T-helper 1 cell (primary cell): ENCODE results near the gene UPK3A.
"Not testable (repeated sequence)": the region's sequence is repeated elsewhere in the genome, so short reads cannot be mapped to it uniquely, and the experiment has no call there.

Source experiments
- DNase-seq, 5 donors: peaks; one replicate each; pipeline ENCODE4 v3.0.0-alpha.2; 2012 to 2020

Gene UPK3A

DNA sequence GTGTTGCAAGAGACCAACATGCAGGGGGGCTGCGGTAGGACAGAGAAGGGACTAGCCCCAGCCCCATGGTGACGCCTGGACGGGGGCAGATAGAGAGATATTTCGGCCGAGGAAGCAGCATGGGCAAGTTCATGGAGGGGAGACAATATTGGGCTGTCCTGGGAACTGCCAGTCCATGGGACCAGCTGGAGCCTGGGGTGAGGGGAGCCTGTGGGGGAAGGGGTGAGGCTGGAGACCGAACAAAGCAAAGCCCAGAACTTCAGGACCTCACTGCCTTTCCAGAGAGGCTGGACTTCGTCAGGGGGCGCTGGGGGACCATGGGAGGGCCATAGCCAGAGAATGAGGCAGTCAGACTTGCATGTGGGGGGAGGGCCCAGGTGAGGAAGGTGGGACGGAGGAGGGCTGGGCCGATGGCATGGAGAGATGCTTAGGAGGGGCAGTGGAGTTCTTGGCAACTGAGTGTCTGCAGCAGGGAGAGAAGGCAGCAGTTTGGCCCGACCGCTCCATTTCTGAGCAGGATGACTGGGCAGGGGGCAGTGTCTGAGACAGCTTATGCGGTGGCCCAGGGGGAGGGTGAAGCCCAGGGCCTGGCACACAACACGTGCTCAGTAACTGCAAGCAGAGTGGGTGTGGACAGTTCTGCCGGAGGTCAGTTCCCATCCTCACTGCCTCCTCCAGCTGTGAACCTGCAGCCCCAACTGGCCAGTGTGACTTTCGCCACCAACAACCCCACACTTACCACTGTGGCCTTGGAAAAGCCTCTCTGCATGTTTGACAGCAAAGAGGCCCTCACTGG lies 712 bp downstream of the UPK3A start:
- DNase-seq = no peak

DNA sequence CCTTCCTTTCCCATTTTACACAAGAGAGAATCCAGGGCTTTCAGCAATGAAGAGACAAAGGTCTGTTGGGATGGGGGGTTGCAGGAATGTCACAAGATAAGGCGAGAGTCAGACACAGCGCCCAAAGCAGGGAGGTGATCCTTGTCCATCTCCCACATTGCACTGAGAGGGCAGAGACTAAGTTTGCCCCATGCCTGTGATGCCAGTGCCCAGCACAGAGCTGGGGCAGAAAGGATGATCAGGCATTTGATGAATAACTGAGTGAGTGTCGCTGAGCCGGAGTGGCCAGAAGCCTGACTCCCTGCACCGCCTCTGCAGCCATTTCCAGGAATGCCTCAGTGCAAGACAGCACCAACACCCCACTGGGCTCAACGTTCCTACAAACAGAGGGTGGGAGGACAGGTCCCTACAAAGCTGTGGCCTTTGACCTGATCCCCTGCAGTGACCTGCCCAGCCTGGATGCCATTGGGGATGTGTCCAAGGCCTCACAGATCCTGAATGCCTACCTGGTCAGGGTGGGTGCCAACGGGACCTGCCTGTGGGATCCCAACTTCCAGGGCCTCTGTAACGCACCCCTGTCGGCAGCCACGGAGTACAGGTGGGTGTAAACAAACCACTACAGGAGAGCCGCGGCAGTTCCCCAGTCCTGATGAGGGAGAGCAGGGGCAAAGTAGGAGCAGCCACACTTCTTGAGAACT lies 2.3 kb downstream of the UPK3A start:
- DNase-seq = no peak

DNA sequence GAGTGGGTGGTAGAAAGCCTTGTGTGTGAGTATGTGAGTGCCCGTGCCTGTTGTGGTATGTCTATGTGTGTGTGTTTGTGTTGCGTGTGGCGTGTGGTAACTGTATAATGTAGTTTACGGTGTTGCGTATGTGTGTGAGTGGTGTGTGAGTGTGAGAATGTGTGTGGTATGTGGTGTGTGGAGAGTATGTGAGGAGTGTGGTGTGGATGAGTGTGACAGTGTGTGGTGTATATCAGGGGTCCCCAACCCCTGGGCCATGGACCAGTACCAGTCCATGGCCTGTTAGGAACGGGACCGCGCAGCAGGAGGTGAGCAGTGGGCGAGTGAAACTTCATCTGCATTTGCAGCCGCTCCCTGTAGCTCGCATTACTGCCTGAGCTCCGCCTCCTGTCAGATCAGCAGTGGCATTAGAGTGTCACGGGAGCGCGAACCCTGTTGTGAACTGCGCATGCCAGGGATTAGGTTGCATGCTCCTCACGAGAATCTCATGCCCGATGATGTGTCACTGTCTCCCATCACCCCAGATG lies 5.7 kb downstream of the UPK3A start:
- no peak for DNase-seq

DNA sequence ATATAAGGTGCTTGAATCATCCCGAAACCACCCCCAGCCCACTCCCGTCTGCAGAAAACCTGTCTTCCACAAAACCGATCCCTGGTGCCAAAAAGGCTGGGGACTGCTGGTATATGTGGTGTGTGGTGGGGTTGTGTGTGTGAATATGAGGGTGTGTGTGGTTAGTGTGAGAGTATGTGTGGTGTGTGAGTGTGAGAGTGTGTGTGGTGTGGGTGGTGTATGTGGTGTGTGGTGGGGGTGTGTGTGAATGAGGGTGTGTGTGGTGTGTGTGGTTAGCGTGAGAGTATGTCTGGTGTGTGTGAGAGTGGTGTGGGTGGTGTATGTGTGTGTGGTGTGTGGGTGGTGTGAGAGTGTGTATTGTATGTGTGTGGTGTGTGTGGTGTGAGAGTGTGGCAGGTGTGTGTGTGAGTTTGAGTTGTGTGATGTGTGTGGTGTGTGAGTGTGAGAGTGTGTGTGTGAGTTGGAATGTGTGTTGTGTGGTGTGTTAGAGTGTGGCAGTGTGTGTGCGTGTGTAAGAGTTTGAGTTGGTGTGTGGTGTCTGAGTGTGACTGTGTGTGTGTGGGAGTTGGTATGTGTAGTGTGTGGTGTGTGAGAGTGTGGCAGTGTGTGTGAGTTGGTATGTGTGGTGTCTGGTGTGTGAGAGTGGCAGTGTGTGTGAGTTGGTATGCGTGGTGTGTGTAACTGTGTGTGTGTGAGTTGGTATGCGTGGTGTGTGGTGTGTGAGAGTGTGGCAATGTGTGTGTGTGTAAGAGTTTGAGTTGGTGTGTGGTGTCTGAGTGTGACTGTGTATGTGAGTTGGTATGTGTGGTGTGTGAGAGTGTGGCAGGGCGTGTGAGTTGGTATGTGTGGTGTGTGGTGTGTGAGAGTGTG lies 6.5 kb downstream of the UPK3A start:
- DNase-seq = no peak

DNA sequence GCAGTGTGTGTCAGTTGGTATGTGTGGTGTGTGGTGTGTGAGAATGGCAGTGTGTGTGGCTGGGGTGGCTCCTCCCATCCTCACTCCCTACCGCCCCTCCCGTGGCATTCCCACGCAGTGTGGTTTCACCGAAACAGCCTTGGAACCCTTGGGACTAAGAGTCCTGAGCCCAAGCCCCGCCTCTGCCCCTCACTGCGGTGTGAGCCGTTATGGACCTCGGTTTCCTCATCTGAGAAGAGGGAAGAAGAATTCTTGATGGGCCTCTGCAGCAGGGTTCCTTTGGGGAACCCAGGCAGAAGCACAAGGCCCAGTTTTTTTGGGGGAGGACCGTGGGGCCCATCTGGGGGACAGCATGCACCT lies 7.2 kb downstream of the UPK3A start:
- no peak for DNase-seq

DNA sequence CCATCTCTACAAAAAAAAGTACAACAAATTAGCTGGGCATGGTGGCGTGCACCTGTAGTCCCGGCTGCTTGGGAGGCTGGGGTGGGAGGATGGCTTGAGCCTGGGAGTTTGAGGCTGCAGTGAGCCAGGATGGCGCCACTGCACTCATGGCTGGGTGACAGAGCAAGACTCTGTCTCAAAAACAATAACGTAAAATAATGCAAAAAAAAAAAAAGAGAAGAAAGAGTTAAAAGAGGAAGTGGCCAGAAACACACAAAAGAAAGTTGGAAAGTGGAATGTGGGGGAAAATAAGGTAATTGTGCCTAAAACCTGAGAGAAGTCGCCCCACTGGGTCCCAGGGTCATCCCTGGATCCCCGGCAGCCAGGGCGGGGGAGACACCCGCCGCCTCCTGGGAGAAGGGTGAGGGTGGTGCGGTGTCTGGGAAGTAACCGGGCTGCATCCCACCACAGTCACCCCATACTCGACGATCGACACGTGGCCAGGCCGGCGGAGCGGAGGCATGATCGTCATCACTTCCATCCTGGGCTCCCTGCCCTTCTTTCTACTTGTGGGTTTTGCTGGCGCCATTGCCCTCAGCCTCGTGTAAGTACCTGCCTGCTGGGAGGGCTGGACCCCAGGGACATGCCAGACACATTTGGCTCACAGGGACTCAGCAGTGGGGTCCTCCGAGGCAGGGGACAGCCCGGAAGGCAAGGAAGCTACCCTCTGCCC lies 8.1 kb downstream of the UPK3A start:
- no peak for DNase-seq

DNA sequence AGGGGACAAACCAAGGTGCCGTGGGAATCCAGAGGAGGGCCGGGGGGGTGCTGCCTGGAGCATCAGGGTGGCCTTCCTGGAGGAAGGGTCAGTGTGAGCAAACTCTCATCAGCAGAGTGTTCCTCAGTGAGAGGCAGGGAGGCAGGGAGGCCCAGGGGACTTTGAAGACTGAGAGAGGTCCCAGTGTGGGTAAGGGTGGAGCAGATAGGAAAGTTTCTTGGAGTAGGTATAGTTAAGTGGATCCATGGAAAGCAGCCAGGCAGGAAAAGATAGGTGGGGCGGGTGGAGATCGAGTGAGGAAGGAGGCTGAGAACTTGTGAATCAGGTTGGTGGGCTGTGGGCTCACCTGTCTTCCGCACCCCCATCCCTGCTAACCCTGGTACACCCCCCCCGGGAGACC lies 9.3 kb downstream of the UPK3A start:
- no peak for DNase-seq

DNA sequence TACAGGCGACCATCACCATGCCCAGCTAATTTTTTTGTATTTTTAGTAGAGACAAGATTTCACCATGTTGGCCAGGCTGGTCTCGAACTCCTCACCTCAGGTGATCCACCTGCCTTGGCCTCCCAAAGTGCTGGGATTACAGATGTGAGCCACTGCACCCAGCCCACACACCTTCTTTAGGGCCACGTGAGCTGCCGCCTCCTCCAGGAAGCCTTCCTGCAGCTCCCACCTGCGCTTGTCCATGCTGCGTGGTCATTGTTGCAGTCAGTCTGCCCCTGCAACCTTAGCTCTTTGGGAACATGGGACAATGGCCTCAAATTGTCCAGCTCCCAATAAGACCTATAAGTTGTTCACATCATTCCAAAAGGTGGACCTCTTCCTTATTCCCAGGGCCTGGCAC lies 10.3 kb downstream of the UPK3A start:
- DNase-seq = not testable (repeated sequence)

DNA sequence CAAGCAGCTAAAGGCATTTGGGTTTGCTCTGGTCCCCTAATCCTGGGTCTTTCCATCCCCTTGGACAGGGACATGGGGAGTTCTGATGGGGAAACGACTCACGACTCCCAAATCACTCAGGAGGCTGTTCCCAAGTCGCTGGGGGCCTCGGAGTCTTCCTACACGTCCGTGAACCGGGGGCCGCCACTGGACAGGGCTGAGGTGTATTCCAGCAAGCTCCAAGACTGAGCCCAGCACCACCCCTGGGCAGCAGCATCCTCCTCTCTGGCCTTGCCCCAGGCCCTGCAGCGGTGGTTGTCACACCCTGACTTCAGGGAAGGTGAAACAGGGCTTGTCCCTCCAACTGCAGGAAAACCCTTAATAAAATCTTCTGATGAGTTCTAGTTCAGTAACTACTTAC lies 10.7 kb downstream of the UPK3A start:
- no peak for DNase-seq

DNA sequence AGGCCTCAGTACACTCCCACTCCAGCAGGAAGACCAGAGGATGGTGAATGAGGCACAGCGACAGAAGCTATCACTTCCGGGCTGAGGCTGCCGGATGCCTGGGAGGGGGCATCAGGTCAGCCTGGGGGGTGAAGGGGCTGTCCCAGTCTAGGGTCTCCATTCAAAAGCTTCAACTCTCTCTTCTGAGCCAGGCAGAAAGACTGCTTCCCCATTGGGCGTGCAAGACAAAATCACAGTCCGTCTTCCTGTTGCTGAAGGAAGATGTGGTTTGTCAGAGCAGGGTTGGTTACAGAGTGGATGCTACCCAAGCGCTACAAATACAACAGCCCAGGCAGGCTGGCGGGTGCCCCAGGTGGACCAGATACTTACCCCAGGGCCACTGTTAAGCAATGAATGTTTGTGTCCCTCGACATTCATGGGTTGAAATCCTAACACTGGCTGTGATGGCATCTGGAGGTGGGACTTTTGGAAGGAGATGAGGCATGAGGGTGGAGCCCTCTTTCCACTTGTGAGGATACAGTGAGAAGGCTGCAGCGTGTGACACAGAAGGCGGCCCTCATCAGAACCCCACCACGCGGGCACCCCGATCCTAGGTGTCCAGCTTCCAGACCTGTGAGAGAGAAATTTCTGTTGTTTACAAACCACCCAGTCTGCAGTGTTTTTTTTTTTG lies 12.0 kb downstream of the UPK3A start:
- peak in 2 of 5 donors; percentile 24 to 70 for DNase-seq

DNA sequence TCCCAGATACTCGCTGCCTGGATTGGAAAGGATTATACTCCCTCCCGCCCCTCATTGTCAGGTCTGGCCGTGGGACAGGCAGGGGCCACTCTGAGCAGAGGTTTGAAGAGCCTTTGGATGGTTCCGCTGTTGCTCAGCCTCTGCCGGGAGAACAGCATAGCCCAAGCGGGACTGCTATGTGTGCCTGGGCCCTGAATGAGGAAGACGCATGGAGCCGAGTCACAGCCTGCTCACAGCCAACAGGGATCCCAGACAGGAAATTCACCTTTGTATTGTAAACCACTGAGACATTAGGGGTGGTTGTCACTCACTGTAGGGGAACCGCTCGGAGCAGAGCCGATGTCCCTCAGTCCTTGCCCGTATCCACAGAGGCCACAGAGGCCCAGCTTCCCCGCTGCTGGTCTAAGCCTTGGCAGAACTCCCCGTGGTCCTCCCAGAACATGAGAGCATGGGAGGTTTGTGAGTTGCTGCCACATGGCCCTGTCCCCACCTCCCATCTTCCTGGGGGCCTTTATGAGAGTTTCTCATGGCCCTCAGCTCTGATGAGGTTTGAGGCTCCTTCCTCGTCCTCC lies 14.3 kb downstream of the UPK3A start:
- no peak for DNase-seq

DNA sequence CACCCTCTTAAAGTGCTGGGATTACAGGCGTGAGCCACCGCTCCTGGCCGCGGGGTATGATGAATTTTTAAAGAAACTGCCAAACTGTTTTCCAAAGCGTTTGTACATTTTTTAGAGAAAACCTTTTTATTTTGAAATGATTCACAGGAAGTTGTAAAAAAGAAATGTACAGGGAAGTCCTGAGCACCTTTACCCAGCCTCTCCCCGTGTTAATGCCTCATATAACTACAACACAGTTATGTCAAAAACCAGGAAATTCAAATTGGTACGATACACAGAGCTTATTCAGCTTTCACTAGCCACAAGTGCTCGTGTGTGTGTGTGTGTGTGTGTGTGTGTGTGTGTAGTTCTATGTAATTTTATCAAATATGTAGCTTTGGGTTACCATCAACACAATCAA lies 18.0 kb downstream of the UPK3A start:
- DNase-seq = no peak

DNA sequence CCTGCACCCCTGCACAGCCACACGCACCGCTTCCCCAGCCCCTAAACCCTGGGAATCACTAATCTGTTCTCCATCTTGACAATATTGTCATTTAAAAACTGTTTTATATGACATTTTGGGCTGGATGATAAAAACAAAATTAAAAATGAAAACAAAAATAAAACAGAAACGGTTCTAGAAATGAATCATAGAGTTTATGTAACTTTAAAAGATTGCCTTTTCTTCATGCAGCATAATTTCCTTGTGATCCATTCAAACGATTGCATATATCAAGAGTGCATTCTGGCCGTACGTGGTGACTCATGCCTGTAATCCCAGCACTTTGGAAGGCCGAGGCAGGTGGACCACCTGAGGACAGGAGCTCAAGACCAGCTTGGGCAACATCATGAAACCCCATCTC lies 18.4 kb downstream of the UPK3A start:
- no peak for DNase-seq

DNA sequence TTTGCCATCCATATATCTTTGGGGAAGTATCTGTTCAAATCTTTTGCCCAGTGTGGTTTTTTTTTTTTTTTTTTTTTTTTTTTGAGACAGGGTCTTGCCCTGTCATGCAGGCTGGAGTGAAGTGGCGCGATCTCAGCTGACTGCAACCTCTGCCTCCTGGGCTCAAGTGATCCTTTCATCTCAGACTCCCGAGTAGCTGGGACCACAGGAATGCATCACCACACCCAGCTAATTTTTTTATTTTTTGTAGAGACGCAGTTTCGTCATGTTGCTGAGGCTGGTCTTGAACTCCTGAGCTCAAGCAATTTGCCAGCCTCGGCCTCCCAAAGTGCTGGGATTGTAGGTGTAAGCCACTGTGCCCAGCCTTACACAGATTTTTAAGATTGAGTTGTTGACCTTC lies 20.2 kb downstream of the UPK3A start:
- DNase-seq = no peak

DNA sequence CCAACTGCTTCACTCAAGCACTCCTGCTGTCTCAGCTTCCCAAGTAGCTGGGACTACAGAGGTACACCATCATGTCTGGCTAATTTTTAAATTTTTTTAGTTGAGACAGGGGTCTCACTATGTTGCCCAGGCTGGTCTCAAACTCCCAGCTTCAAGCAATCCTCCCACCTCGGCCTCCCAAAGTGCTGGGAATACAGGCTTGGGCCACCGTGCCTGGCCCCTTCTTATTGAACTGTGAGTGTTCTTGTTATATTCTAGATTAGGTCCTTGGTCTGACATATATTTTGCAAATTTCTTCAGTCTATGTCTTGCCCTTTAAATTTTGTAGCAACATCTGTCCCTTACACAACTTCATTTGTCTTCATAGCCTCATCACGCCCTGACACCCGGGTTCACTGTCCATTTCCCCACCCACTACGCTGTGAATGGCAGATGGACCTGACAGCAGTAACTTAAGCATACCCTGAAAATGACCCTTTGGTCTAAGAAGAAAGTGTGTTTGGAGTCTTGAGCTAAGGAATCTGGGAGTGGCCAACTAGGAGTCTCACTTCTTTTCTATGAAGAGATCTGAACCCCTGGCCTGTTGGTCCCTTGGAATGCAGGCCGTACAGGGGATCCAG lies 20.8 kb downstream of the UPK3A start:
- no peak for DNase-seq

DNA sequence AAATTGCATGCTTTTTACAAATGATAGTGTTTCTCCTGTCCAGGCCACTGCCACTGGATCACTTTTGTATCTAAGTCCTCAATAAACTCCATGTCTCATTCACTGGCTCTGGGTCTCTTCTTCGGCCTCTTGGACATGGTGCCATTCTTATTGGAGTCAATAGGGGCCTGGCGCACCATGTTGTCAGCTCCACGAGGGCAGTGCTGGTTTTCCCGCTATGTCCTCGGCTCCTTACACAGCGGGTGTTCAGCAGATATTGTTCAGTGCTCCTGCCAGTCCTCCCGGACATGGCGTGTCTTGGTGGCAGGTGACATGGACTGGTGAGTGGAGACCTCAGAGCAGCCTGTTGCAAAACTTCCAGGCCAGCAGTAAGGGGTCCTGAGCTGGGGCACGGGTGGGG lies 21.4 kb downstream of the UPK3A start:
- no peak for DNase-seq

DNA sequence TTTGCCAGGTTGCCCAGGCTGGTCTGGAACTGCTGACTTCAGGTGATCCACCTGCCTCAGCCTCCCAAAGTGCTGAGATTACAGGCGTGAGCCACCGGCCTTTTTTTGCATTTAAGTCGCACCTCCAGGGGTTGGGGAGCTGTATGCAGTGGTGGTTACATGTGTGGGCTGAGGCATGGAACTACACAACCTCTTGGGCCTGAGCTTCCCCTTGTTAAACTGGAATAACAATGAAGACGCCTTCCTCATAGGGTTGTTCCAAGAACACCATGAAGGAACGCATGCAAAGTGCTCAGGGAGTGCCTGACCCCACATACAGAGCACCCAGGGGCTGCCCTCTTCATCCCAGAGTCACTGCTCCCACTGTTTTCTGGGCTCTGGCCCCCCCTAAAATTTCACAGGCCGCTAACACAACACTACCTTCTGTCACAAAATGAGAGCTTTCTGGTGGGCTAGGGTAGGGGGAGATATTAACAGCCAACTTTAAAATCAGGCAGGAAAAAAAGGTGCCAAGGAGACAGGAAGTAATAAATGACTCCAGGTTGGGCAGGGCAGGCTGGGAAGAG lies 23.7 kb downstream of the UPK3A start:
- DNase-seq = no peak

DNA sequence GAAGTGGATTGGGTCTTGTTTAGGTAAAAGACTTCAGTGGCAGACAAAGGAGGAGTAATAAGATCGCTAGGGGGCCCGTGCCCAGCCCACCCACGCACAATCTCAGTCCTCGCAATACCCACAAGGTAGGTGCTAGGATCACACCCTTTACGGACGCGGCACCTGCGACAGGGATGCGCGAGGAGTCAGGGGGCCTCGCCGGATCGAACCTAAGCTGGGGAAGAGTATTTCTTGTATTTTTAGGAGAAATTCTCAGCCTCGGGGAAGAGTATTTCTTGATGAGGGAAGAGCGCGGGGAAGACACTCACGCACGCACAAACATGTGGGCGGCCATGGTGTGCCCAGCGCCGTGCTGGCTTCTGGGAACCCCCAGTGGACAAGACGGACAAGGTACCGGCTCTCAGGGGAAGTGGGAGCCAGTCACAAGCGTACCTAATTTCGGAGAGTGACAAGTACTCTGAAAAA lies 24.2 kb downstream of the UPK3A start:
- no peak for DNase-seq

DNA sequence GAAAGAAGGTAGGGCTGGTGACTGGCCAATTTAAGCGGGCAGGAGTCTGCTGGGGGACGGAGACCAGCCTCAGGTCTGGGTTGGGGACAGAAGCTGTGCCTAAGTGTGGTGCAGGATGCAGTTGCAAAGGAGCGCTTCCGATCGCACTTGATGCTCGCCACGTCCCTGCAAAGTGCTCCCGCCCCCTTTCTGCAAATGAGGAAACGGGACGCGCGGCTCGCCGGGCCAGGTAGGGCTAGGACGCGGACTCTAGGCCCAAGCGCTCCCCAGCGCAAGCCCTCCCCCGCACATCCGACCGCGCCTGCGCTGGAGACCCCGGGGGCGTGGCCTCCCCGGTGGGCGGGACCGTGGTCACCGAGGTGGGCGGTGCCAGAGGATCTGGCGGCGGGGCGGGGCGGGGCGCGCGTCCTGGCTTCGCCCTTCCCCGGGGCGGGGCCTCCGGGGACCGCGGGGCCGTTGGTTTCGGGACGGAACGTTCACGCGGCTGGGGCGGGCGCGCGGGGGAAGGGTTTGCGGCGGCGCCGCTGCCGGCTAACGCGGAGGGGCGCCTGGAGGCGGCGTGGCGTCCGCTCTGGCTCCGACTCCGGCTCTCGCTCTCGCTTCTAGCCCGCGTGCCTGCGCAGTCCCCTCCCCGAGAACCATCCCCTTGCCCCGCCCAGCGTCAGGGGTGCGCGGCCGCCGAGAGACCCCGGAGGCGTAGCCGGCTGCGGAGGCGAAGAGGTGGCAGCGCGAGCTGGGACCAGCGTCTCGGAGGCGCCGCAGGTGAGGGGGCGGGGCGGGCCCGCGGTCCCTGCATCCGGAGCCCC lies 24.9 kb downstream of the UPK3A start, which contains the start of gene FAM118A:
FAM118A (plus strand) TSS at position 513 of the 806 bp plus-strand sequence. CDS start 12,446 bp downstream, outside the sequence.
- peak; percentile 85 to 95 (median 92) for DNase-seq
